Stimulated activated CD4-positive, alpha-beta T cell treated with anti-CD3 and anti-CD28 coated beads, TNF-alpha, amount 100 ng/mL, for 4 hours (primary cell): ENCODE results near the gene RAB5A.
"Not testable (repeated sequence)": the region's sequence is repeated elsewhere in the genome, so short reads cannot be mapped to it uniquely, and the experiment has no call there.

Source experiments
- DNase-seq, 3 experiments: peaks; one replicate each; pipeline ENCODE4 v3.0.0-alpha.2; 2020; ENCODE audit warnings: low read depth in 3 of 3

RAB5A gene

GRCh38 chr3:20028905-20029331 is 82.0 kb downstream of the RAB5A start:
- no peak for DNase-seq

DNA sequence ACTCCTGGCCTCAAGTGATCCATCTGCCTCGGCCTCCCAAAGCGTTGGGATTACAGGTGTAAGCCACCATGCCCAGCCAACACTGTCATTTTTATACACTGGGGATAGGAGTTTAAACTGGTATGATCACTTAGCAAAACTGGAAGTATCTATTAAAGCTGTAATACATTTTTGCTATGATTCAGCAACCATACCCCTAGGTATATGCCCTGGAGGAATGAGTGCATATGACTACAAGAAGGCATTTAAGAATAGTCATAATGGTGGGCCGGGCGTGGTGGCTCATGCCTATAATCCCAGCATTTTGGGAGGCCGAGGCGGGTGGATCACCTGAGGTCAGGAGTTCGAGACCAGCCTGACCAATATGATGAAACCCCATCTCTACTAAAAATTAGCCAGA is 85.0 kb downstream of the RAB5A start:
- not testable (repeated sequence) for DNase-seq
